ENCODE measurements around the gene PXDC1. TPM values are rescaled to one million over a fixed set of nuclear protein-coding genes. Genes with fewer than 3 reads are reported as not detected.

Gene PXDC1
- total RNA-seq, 1 experiment from 2014 or later = 30.8 TPM

GRCh38 chr6:3795836-3796718 is 44.6 kb upstream of the PXDC1 start:
- TF ChIP-seq CTCF (conservative IDR thresholded peaks at IDR 0.05) (no peak), EZH2 (IDR thresholded peaks at IDR 0.05; ENCODE audit: low read depth) (no peak)
- intact Hi-C loops (cut with micrococcal nuclease; ENCODE audit: unreplicated experiment) = no loop called here
- H3K4me1 ChIP-seq (replicated peaks; ENCODE audit: insufficient read depth) = peaks cover 23% of the 10 kb centered on the region
- H3K79me2 ChIP-seq (ENCODE audit: low read depth) = no peaks in the 10 kb centered on the region
- H3K36me3 ChIP-seq (ENCODE audit: low read depth) = no peaks in the 10 kb centered on the region
- H3F3A ChIP-seq (ENCODE audit: insufficient read depth, low read depth) = peaks cover 11% of the 10 kb centered on the region; the same call in 1 of the 2 replicates
- ChIA-PET CTCF (no interaction called here), POLR2A (ENCODE audit: unreplicated experiment) (interaction anchor here (0.5 to 0.6 kb wide), 3 partner anchors 8 to 279 kb away, joined by 3 to 11 read pairs (median 3); no protein-coding TSS in a partner anchor)
- no peaks in the 10 kb centered on the region for H4K20me1 ChIP-seq (ENCODE audit: insufficient read depth)
- no peak overlapping the region for H3K27ac ChIP-seq
- DNase-seq = no peak
- H3K27me3 ChIP-seq (ENCODE audit: insufficient read depth, low read depth) = no peaks in the 10 kb centered on the region
- no peak overlapping the region for H3K4me2 ChIP-seq
- no peaks in the 10 kb centered on the region for H3K9me2 ChIP-seq (ENCODE audit: insufficient read depth)
- BruUV-seq (replicated peaks) = no TSS peak
- no peak overlapping the region for H2AFZ ChIP-seq
- H3K4me3 ChIP-seq = no peak overlapping the region
- no peaks in the 10 kb centered on the region for H3K9me3 ChIP-seq (ENCODE audit: insufficient read depth, low read depth)

DNA sequence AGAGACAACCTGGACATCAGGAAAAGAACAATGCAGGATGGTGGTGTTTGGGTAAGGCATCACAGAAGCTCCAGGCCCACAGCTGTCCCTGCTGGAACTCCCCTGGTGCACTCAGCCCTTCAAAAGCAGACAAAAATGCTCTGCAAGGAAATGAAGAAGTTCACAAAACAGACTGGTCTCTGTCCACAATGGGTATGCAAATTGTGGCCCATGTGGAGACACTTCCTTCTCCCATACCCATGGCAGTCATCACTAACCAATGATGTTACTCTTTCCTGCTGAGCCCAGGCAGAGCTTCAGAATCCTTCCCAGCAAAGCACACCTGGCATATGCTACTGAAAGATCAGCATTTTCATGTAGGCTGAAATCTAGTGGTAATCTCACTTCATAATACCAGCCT is 42.6 kb upstream of the PXDC1 start:
- H3K27ac ChIP-seq = no peak overlapping the region
- H3K9me2 ChIP-seq (ENCODE audit: insufficient read depth) = no peaks in the 10 kb centered on the region
- no peaks in the 10 kb centered on the region for H3K27me3 ChIP-seq (ENCODE audit: insufficient read depth, low read depth)
- H3K4me2 ChIP-seq = no peak overlapping the region
- TF ChIP-seq CTCF (conservative IDR thresholded peaks at IDR 0.05) = no peak
- no peak for TF ChIP-seq EZH2 (IDR thresholded peaks at IDR 0.05; ENCODE audit: low read depth)
- H3K4me3 ChIP-seq = no peak overlapping the region
- intact Hi-C loops (cut with micrococcal nuclease; ENCODE audit: unreplicated experiment) = no loop called here
- H4K20me1 ChIP-seq (ENCODE audit: insufficient read depth) = no peaks in the 10 kb centered on the region
- H3F3A ChIP-seq (ENCODE audit: insufficient read depth, low read depth) = peaks cover 11% of the 10 kb centered on the region; the same call in 1 of the 2 replicates
- no peaks in the 10 kb centered on the region for H3K36me3 ChIP-seq (ENCODE audit: low read depth)
- POLR2A ChIA-PET (ENCODE audit: unreplicated experiment) = no interaction called here
- H3K4me1 ChIP-seq (replicated peaks; ENCODE audit: insufficient read depth) = peaks cover 35% of the 10 kb centered on the region
- H2AFZ ChIP-seq = no peak overlapping the region
- no peaks in the 10 kb centered on the region for H3K9me3 ChIP-seq (ENCODE audit: insufficient read depth, low read depth)
- CTCF ChIA-PET = no interaction called here
- DNase-seq = no peak
- no peaks in the 10 kb centered on the region for H3K79me2 ChIP-seq (ENCODE audit: low read depth)
- BruUV-seq (replicated peaks) = no TSS peak

DNA sequence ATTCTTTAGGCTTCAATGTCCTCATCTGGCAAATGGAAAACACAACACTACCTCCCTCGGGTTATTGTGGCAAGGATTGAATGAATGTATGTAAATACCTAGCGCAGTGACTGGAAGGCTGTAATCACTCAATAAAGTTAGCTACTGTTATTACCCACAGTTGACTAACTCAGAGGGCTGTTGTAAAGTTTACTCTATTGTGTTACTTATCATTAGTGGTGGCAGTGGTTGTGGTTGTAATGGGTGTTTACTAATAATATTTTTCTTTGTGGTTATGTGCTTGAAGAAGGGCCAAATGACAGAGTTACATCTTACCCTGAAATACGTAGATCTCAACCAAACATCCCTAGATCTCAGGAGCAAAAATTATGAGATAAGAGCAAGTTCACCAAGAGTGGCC is 42.0 kb upstream of the PXDC1 start:
- H3K27me3 ChIP-seq (ENCODE audit: insufficient read depth, low read depth) = no peaks in the 10 kb centered on the region

More for the DNA sequence above, 42.0 kb upstream of the PXDC1 start:
- Histone ChIP-seq H3F3A (ENCODE audit: insufficient read depth, low read depth) (peaks cover 8% of the 10 kb centered on the region; the same call in 1 of the 2 replicates), H3K79me2 (ENCODE audit: low read depth) (no peaks in the 10 kb centered on the region), H3K4me3 (no peak overlapping the region), H3K9me3 (ENCODE audit: insufficient read depth, low read depth) (no peaks in the 10 kb centered on the region), H3K4me1 (replicated peaks; ENCODE audit: insufficient read depth) (peaks cover 39% of the 10 kb centered on the region), H3K9me2 (ENCODE audit: insufficient read depth) (no peaks in the 10 kb centered on the region), H3K36me3 (ENCODE audit: low read depth) (no peaks in the 10 kb centered on the region), H4K20me1 (ENCODE audit: insufficient read depth) (no peaks in the 10 kb centered on the region), H3K4me2 (no peak overlapping the region), H3K27ac (no peak overlapping the region), H2AFZ (no peak overlapping the region)
- DNase-seq = no peak
- ChIA-PET CTCF (interaction anchor here (0.6 kb wide), 1 partner anchor 91 kb away, joined by 3 read pairs; no protein-coding TSS in a partner anchor), POLR2A (ENCODE audit: unreplicated experiment) (no interaction called here)
- intact Hi-C loops (cut with micrococcal nuclease; ENCODE audit: unreplicated experiment) = no loop called here
- BruUV-seq (replicated peaks) = no TSS peak
- TF ChIP-seq CTCF (conservative IDR thresholded peaks at IDR 0.05) = no peak
- no peak for TF ChIP-seq EZH2 (IDR thresholded peaks at IDR 0.05; ENCODE audit: low read depth)
